ENCODE results near the gene MUL1. TPM values are rescaled to one million over a fixed set of nuclear protein-coding genes. Genes with fewer than 3 reads are reported as not detected.

The MUL1 gene, protein sequence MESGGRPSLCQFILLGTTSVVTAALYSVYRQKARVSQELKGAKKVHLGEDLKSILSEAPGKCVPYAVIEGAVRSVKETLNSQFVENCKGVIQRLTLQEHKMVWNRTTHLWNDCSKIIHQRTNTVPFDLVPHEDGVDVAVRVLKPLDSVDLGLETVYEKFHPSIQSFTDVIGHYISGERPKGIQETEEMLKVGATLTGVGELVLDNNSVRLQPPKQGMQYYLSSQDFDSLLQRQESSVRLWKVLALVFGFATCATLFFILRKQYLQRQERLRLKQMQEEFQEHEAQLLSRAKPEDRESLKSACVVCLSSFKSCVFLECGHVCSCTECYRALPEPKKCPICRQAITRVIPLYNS
- total RNA-seq (2013) = 14.2 TPM
- polyA plus RNA-seq = 10 to 100 TPM in 2 of 3 donors, 1 to 10 TPM in 1; 7.2 to 28.1 (median 25.8) TPM
- polyA minus RNA-seq = 10.4 and 19.5 TPM in 2 replicates
- total RNA-seq = 13.7 to 33.3 (median 22.6) reads per million in 11 experiments

DNA sequence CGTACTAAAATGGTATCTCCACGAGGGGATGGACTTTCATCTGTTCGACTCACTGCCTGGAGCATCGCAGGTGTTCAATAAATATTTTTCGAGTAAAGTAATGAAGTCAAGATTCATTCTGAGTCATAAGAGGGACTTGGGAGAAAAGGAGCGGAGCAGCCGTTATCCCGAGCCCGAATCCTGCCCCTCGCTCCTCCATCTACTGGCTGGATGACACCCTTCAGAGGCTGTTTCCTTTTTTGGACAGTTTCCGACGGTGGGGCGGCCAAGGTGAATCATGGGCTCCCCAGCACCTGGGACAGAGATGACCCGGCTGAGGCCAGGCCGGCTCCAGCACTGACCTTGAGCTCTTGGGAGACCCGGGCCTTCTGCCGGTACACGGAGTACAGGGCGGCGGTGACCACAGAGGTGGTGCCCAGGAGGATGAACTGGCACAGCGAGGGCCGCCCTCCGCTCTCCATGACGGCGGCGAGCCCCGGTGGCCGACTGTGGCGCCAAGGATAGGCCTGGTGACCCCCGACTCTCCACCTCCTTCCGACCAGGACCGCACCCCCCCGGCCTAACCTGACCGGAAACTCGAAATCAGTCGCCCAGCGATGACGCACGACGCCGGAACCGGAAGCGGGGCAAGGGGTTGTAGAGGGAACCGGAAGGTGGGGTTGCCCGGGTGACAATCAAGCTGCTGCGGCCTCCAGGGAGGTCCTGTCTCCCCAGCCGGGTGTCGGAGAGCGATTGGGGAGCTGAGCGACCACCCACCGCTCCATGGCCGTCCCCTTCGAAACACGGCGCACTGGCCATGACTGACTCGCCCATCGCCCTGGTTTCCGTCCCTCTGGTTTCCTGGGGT lies at the start of gene MUL1:
TSS of gene MUL1 (minus strand) at position 588 of the 847 bp plus-strand sequence. CDS start at position 461, 127 bp downstream.
- H3K4me2 ChIP-seq (replicated peaks; ENCODE audit: extremely low read depth, low read length, poor library complexity, severe bottlenecking) = peak within 1 kb of the TSS; percentile 74
- peak within 1 kb of the TSS; percentile 90 to 98 (median 92) for H3K4me3 ChIP-seq (replicated peaks in 1 of 3; ENCODE audit: low read depth in 2 of 3, low read length in 3 of 3)
- intact Hi-C loops (cut with micrococcal nuclease) = no loop called here
- H3K9ac ChIP-seq (ENCODE audit: insufficient read depth, low read length, poor library complexity, severe bottlenecking) = peak within 1 kb of the TSS; percentile 88
- H3K4me1 Mint-ChIP-seq = peaks cover 11% of the 10 kb centered on the region
- peaks cover 3 to 28% of the 10 kb centered on the region in 2 donors for H3K36me3 ChIP-seq (replicated peaks in 1 of 2; ENCODE audit: control insufficient read depth in 1 of 2, insufficient read depth in 2 of 2, low read length in 2 of 2)
- H3K27me3 ChIP-seq (ENCODE audit: control insufficient read depth in 2 of 2, insufficient read depth in 2 of 2, low read length in 2 of 2) = peaks cover 2 to 9% of the 10 kb centered on the region in 2 donors
- peaks cover 0 to 1% (median 0%) of the 10 kb centered on the region in 7 donors for H3K9me3 Mint-ChIP-seq
- H3K79me2 ChIP-seq (ENCODE audit: insufficient read depth, low read length) = peaks cover 33% of the 10 kb centered on the region
- peaks cover 4 to 19% of the 10 kb centered on the region in 2 donors for H3K36me3 Mint-ChIP-seq
- H3K4me1 ChIP-seq (ENCODE audit: control insufficient read depth in 1 of 2, insufficient read depth in 2 of 2, low read length in 2 of 2) = peaks cover 13 to 16% of the 10 kb centered on the region in 2 donors
- peaks cover 10 to 20% (median 11%) of the 10 kb centered on the region in 3 donors for H3K27me3 Mint-ChIP-seq (ENCODE audit: low read depth in 3 of 3)
- DNase-seq = peak; percentile 90 to 94 (median 91)
- peak within 1 kb of the TSS; percentile 93 for H2AFZ ChIP-seq (ENCODE audit: insufficient read depth, low read depth, low read length, poor library complexity, severe bottlenecking)
- TF ChIP-seq, protein P1, sequence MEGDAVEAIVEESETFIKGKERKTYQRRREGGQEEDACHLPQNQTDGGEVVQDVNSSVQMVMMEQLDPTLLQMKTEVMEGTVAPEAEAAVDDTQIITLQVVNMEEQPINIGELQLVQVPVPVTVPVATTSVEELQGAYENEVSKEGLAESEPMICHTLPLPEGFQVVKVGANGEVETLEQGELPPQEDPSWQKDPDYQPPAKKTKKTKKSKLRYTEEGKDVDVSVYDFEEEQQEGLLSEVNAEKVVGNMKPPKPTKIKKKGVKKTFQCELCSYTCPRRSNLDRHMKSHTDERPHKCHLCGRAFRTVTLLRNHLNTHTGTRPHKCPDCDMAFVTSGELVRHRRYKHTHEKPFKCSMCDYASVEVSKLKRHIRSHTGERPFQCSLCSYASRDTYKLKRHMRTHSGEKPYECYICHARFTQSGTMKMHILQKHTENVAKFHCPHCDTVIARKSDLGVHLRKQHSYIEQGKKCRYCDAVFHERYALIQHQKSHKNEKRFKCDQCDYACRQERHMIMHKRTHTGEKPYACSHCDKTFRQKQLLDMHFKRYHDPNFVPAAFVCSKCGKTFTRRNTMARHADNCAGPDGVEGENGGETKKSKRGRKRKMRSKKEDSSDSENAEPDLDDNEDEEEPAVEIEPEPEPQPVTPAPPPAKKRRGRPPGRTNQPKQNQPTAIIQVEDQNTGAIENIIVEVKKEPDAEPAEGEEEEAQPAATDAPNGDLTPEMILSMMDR (IDR thresholded peaks at IDR 0.05) = no peak
- WGBS (ENCODE audit: insufficient coverage) = under 1% methylated on average over 47 of the region's 58 CpGs
- H3K9me3 ChIP-seq (replicated peaks in 1 of 2; ENCODE audit: control insufficient read depth in 1 of 2, insufficient read depth in 1 of 2, low read length in 2 of 2) = no peaks in the 10 kb centered on the region
- H3K27ac Mint-ChIP-seq = peak within 1 kb of the TSS; percentile 90 to 97 (median 94)
- peak within 1 kb of the TSS; percentile 92 to 93 for H3K4me3 Mint-ChIP-seq
- peaks cover 14% of the 10 kb centered on the region for H4K20me1 ChIP-seq (ENCODE audit: insufficient read depth, low read length)
- peak within 1 kb of the TSS; percentile 50 to 90 for H3K27ac ChIP-seq (ENCODE audit: low read depth in 1 of 2, low read length in 2 of 2)

- Histone ChIP-seq H3K4me2 (replicated peaks; ENCODE audit: extremely low read depth, low read length, poor library complexity, severe bottlenecking) (no peak overlapping the region), H3K27me3 (ENCODE audit: control insufficient read depth in 2 of 2, insufficient read depth in 2 of 2, low read length in 2 of 2) (peaks cover 39 to 52% of the 10 kb centered on the region in 2 donors), H3K27ac (ENCODE audit: low read depth in 1 of 2, low read length in 2 of 2) (no peak overlapping the region), H3K9me3 (replicated peaks in 1 of 2; ENCODE audit: control insufficient read depth in 1 of 2, insufficient read depth in 1 of 2, low read length in 2 of 2) (peaks cover 0 to 15% of the 10 kb centered on the region in 2 donors), H3K9ac (ENCODE audit: insufficient read depth, low read length, poor library complexity, severe bottlenecking) (no peak overlapping the region), H4K20me1 (ENCODE audit: insufficient read depth, low read length) (no peaks in the 10 kb centered on the region), H3K36me3 (replicated peaks in 1 of 2; ENCODE audit: control insufficient read depth in 1 of 2, insufficient read depth in 2 of 2, low read length in 2 of 2) (no peaks in the 10 kb centered on the region), H2AFZ (ENCODE audit: insufficient read depth, low read depth, low read length, poor library complexity, severe bottlenecking) (no peak overlapping the region), H3K4me3 (replicated peaks in 1 of 3; ENCODE audit: low read depth in 2 of 3, low read length in 3 of 3) (no peak overlapping the region), H3K4me1 (ENCODE audit: control insufficient read depth in 1 of 2, insufficient read depth in 2 of 2, low read length in 2 of 2) (no peaks in the 10 kb centered on the region), H3K79me2 (ENCODE audit: insufficient read depth, low read length) (no peaks in the 10 kb centered on the region)
- peaks cover 0 to 12% (median 2%) of the 10 kb centered on the region in 7 donors for H3K9me3 Mint-ChIP-seq
- peaks cover 5% of the 10 kb centered on the region for H3K4me1 Mint-ChIP-seq
- no peak for DNase-seq
- H3K27ac Mint-ChIP-seq = no peak overlapping the region
- peak overlapping the region in 1 of 2 donors; percentile 60 for H3K4me3 Mint-ChIP-seq
- intact Hi-C loops (cut with micrococcal nuclease) = no loop called here
- TF ChIP-seq, protein P1 (IDR thresholded peaks at IDR 0.05) = no peak
- peaks cover 35 to 48% (median 36%) of the 10 kb centered on the region in 3 donors for H3K27me3 Mint-ChIP-seq (ENCODE audit: low read depth in 3 of 3)
- H3K36me3 Mint-ChIP-seq = peaks cover 0 to 2% of the 10 kb centered on the region in 2 donors
- WGBS (ENCODE audit: insufficient coverage) = 75% methylated on average over 2 of the region's 4 CpGs
Measured at GRCh38 chr1:20555758-20556120, 47.8 kb upstream of the MUL1 start.
